B cell (primary cell): Measurements from ENCODE around the gene PLCG2. TPM values are rescaled to one million over a fixed set of nuclear protein-coding genes. Genes with fewer than 3 reads are reported as not detected.
A peak's percentile ranks its signal among the peaks of the same experiment; 100 is the strongest.

ENCODE experiments used
- ATAC-seq: fragments of 200-7000 bp; cut with Tn5 transposase; one replicate; pipeline ENCODE4 v1.10.0; 2021; ENCODE audit warnings: low read depth, mild to moderate bottlenecking, moderate number of reproducible peaks, moderate library complexity
- CTCF ChIA-PET: fragments of 350-600 bp; sonication (Branson Sonifier 250); formaldehyde crosslinking; loops from one replicate; lab custom pipeline; 2021; ENCODE audit warnings: antibody characterized with exemption, inconsistent platforms; lab: Charles Lee
- POLR2A ChIA-PET: fragments of 350-600 bp; sonication (Branson Sonifier 250); formaldehyde crosslinking; loops from one replicate; lab custom pipeline; 2021; ENCODE audit warnings: antibody characterized with exemption; lab: Charles Lee
- DNase-seq: peaks from one replicate; pipeline ENCODE4 v3.0.0; 2013
- H2AFZ ChIP-seq: 2 replicates; pipeline ENCODE4 v1.6.1; 2012; ENCODE audit warnings: mild to moderate bottlenecking, low read depth, low read length; ENCODE audit not compliant: insufficient read depth, poor library complexity, severe bottlenecking
- H3K27ac ChIP-seq, 2 donors: 1 replicate in 1 of 2; 2 replicates in 1 of 2; pipeline ENCODE4 v1.5.1; 2012 to 2013; ENCODE audit warnings: low read length in 2 of 2, mild to moderate bottlenecking in 2 of 2, moderate library complexity in 1 of 2
- H3K27me3 ChIP-seq, 4 experiments: fragments of 200-600 bp in 1 of 4; sonication (generic) in 1 of 4; replicated peaks in 1 of 4; 1 replicate in 2 of 4; 2 replicates in 2 of 4; pipeline versions ENCODE4 v1.6.1 to v1.7.0; 2013 to 2016; ENCODE audit warnings: low read length in 3 of 4, mild to moderate bottlenecking in 2 of 4, mixed read lengths in 1 of 4, moderate library complexity in 1 of 4; ENCODE audit not compliant: insufficient read depth in 4 of 4, control insufficient read depth in 3 of 4; ENCODE audit errors: control extremely low read depth in 1 of 4
- H3K36me3 ChIP-seq, 2 experiments: replicated peaks in 1 of 2; 1 replicate in 1 of 2; 2 replicates in 1 of 2; pipeline versions ENCODE4 v1.6.1 to v1.7.1; 2013; ENCODE audit warnings: low read length in 1 of 2; ENCODE audit not compliant: insufficient read depth in 2 of 2, control insufficient read depth in 1 of 2; ENCODE audit errors: control extremely low read depth in 1 of 2, extremely low read depth in 1 of 2
- H3K4me1 ChIP-seq, 2 donors: fragments of 200-600 bp in 1 of 2; sonication (generic) in 1 of 2; 1 replicate in 1 of 2; 2 replicates in 1 of 2; pipeline versions ENCODE4 v1.5.1 to v1.6.1; 2013 to 2017; ENCODE audit warnings: low read length in 2 of 2; ENCODE audit not compliant: control insufficient read depth in 2 of 2, insufficient read depth in 2 of 2
- H3K4me2 ChIP-seq: replicated peaks from 2 replicates; pipeline ENCODE3; 2012; ENCODE audit warnings: mild to moderate bottlenecking, low read depth, low read length; ENCODE audit not compliant: poor library complexity, severe bottlenecking
- H3K4me3 ChIP-seq, 5 experiments: fragments of 200-600 bp in 1 of 5; sonication (generic) in 1 of 5; 1 replicate in 3 of 5; 2 replicates in 2 of 5; pipeline versions ENCODE4 v1.5.1 to v1.7.0; 2011 to 2016; ENCODE audit warnings: low read length in 4 of 5, mild to moderate bottlenecking in 4 of 5, low read depth in 2 of 5, control low read depth in 1 of 5, moderate library complexity in 1 of 5; ENCODE audit not compliant: insufficient read depth in 1 of 5; ENCODE audit errors: control extremely low read depth in 1 of 5, extremely low read depth in 1 of 5
- H3K79me2 ChIP-seq: fragments of 200-600 bp; sonication (generic); one replicate; pipeline ENCODE4 v1.6.0; 2016; ENCODE audit warnings: low read length; ENCODE audit not compliant: control insufficient read depth, insufficient read depth
- H3K9ac ChIP-seq: fragments of 200-600 bp; sonication (generic); 2 replicates; pipeline ENCODE4 v1.6.1; 2017; ENCODE audit warnings: mild to moderate bottlenecking, low read length, moderate library complexity
- H3K9me3 ChIP-seq, 3 donors: one replicate each; pipeline versions ENCODE4 v1.6.1 to v1.7.1; 2013; ENCODE audit warnings: low read length in 2 of 3; ENCODE audit not compliant: control insufficient read depth in 2 of 3, insufficient read depth in 1 of 3; ENCODE audit errors: control extremely low read depth in 1 of 3
- H4K20me1 ChIP-seq: 2 replicates; pipeline ENCODE4 v1.6.0; 2012; ENCODE audit warnings: mild to moderate bottlenecking, low read length; ENCODE audit not compliant: insufficient read depth, control insufficient read depth, poor library complexity, severe bottlenecking
- H3K27ac Mint-ChIP-seq: one replicate; pipeline ENCODE4 v1.8.0; 2021; ENCODE audit warnings: mixed read lengths
- H3K27me3 Mint-ChIP-seq: one replicate; pipeline ENCODE4 v1.8.0; 2021; ENCODE audit warnings: mixed read lengths
- H3K4me1 Mint-ChIP-seq: one replicate; pipeline ENCODE4 v1.8.0; 2021; ENCODE audit warnings: mixed read lengths
- H3K4me3 Mint-ChIP-seq: one replicate; pipeline ENCODE4 v1.8.0; 2021; ENCODE audit warnings: mixed read lengths
- H3K9me3 Mint-ChIP-seq: one replicate; pipeline ENCODE4 v1.8.0; 2022; ENCODE audit warnings: mixed read lengths; ENCODE audit not compliant: insufficient read depth
- CTCF ChIP-seq: fragments of 200-600 bp; IDR thresholded peaks from one replicate; pipeline ENCODE4 v1.8.0; 2022; ENCODE audit warnings: antibody characterized with exemption, mild to moderate bottlenecking
- EZH2 ChIP-seq: IDR thresholded peaks from 2 replicates; pipeline ENCODE4 v1.6.1; 2012; ENCODE audit warnings: borderline replicate concordance, low read depth, mild to moderate bottlenecking, moderate library complexity, low read length; ENCODE audit not compliant: insufficient read depth, poor library complexity, severe bottlenecking
- whole genome bisulfite sequencing: methylation state at CpG from one replicate; pipeline ENCODE4 v1.1.5; 2013; ENCODE audit warnings: missing lambda C conversion rate; ENCODE audit not compliant: insufficient coverage; 5-methylcytosine and 5-hydroxymethylcytosine counted together
- intact Hi-C: fragments of 100-400 bp; cut with micrococcal nuclease; formaldehyde crosslinking; loops from one replicate; pipeline ENCODE4 v1.10.0; 2022
- polyA plus RNA-seq: library from polyadenylated mRNA; depleted of rRNA; stranded (reverse); fragments of >200 nt; gene quantifications from 2 replicates; pipeline ENCODE4 v1.2.3, GENCODE V29; 2012
- total RNA-seq, 2 donors: library from RNA; stranded (reverse); fragments of 120-200 nt in 1 of 2; gene quantifications; 1 replicate in 1 of 2; 2 replicates in 1 of 2; pipeline versions ENCODE4 v1.2.3 to v1.2.4, GENCODE V29; 2013 to 2022

PLCG2 gene
- total and polyA plus RNA-seq, 2 donors (not counting 1 experiment from before 2014, with no cell fraction given), result 194 to 812 TPM

GRCh38 chr16:81864646-81865382 is 85.7 kb downstream of the PLCG2 start:
- Histone ChIP-seq H3K79me2 (peaks cover 81% of the 10 kb centered on the region), H2AFZ (no peak overlapping the region), H3K36me3 (peaks cover 12 to 61% of the 10 kb centered on the region in 2 experiments), H4K20me1 (peaks cover 75% of the 10 kb centered on the region), H3K4me3 (no peak overlapping the region), H3K4me1 (peaks cover 59 to 61% of the 10 kb centered on the region in 2 donors), H3K27me3 (no peaks in the 10 kb centered on the region), H3K9me3 (no peaks in the 10 kb centered on the region), H3K4me2 (peak overlapping the region; percentile 55), H3K27ac (peak overlapping the region; percentile 57 to 72), H3K9ac (no peak overlapping the region)
- H3K9me3 Mint-ChIP-seq, result no peaks in the 10 kb centered on the region
- ChIA-PET POLR2A (interaction anchor here (0.6 to 2.2 kb wide), 7 partner anchors 9 to 391 kb away, joined by 3 to 8 read pairs (median 4); no protein-coding TSS in a partner anchor), CTCF (interaction anchor here (0.9 to 4.3 kb wide), 9 partner anchors 9 to 126 kb away, joined by 3 to 32 read pairs (median 4); partner anchors contain the start of gene PLCG2)
- peak overlapping the region; percentile 46 for H3K4me3 Mint-ChIP-seq
- ATAC-seq (no peak), DNase-seq (no peak)
- H3K4me1 Mint-ChIP-seq, result peaks cover 75% of the 10 kb centered on the region
- intact Hi-C loops, result no loop called here
- 89% methylated on average over 12 of the region's 14 CpGs for WGBS
- no peak for TF ChIP-seq CTCF
- TF ChIP-seq EZH2, result no peak
- peak overlapping the region; percentile 68 for H3K27ac Mint-ChIP-seq
- H3K27me3 Mint-ChIP-seq, result no peaks in the 10 kb centered on the region
